Neural progenitor cell (in vitro differentiated cells): ENCODE results near the gene TRMT1. TPM values are rescaled to one million over a fixed set of nuclear protein-coding genes. Genes with fewer than 3 reads are reported as not detected.
A peak's percentile ranks its signal among the peaks of the same experiment; 100 is the strongest.

Source experiments
- DNase-seq: peaks from one replicate; pipeline ENCODE4 v3.0.0-alpha.2; 2016; ENCODE audit warnings: low spot score
- H2AFZ ChIP-seq: fragments of 200-600 bp; sonication (generic); replicated peaks from 2 replicates; pipeline ENCODE4 v1.6.1; 2016; ENCODE audit warnings: antibody characterized with exemption
- H3F3A ChIP-seq: fragments of 200-600 bp; sonication (generic); 2 replicates; pipeline ENCODE4 v1.6.1; 2016; ENCODE audit warnings: antibody characterized with exemption, low read depth
- H3K27ac ChIP-seq: fragments of 200-600 bp; sonication (generic); 2 replicates; pipeline ENCODE4 v1.5.1; 2016; ENCODE audit warnings: mild to moderate bottlenecking
- H3K27me3 ChIP-seq: fragments of 200-600 bp; sonication (generic); 2 replicates; pipeline ENCODE4 v1.6.1; 2016; ENCODE audit warnings: mild to moderate bottlenecking, moderate library complexity
- H3K36me3 ChIP-seq: fragments of 200-600 bp; sonication (generic); 2 replicates; pipeline ENCODE4 v1.5.1; 2016
- H3K4me1 ChIP-seq: fragments of 200-600 bp; sonication (generic); 2 replicates; pipeline ENCODE4 v1.6.1; 2016; ENCODE audit warnings: mixed run types
- H3K4me2 ChIP-seq: fragments of 200-600 bp; sonication (generic); 2 replicates; pipeline ENCODE4 v1.6.1; 2016
- H3K4me3 ChIP-seq: fragments of 200-600 bp; sonication (generic); 2 replicates; pipeline ENCODE4 v1.5.1; 2016
- H3K79me2 ChIP-seq: fragments of 200-600 bp; sonication (generic); 2 replicates; pipeline ENCODE4 v1.6.1; 2016; ENCODE audit warnings: low read depth
- H3K9ac ChIP-seq: fragments of 200-600 bp; sonication (generic); 2 replicates; pipeline ENCODE4 v1.6.1; 2016
- H3K9me3 ChIP-seq: fragments of 200-600 bp; sonication (generic); 2 replicates; pipeline ENCODE4 v1.5.1; 2016; ENCODE audit warnings: low read depth
- H4K20me1 ChIP-seq: fragments of 200-600 bp; sonication (generic); 2 replicates; pipeline ENCODE4 v1.6.1; 2016; ENCODE audit warnings: low read depth
- H3K27ac Mint-ChIP-seq: 3 replicates; pipeline ENCODE4 v1.8.0; 2021; ENCODE audit warnings: mixed read lengths
- H3K27me3 Mint-ChIP-seq: 2 replicates; pipeline ENCODE4 v1.8.0; 2022; ENCODE audit warnings: low read depth, mild to moderate bottlenecking, inconsistent platforms, moderate library complexity, mixed read lengths; ENCODE audit not compliant: insufficient read depth
- H3K36me3 Mint-ChIP-seq: 3 replicates; pipeline ENCODE4 v1.8.0; 2021; ENCODE audit warnings: mixed read lengths
- H3K4me1 Mint-ChIP-seq: 3 replicates; pipeline ENCODE4 v1.8.0; 2021; ENCODE audit warnings: mixed read lengths
- H3K4me3 Mint-ChIP-seq: 3 replicates; pipeline ENCODE4 v1.8.0; 2021; ENCODE audit warnings: mild to moderate bottlenecking, moderate library complexity, mixed read lengths
- H3K9me3 Mint-ChIP-seq: 3 replicates; pipeline ENCODE4 v1.8.0; 2020; ENCODE audit warnings: mixed read lengths
- CTCF ChIP-seq: fragments of 200-600 bp; sonication (generic); IDR thresholded peaks from 2 replicates; pipeline ENCODE4 v1.5.1; 2017; ENCODE audit warnings: antibody characterized with exemption, mild to moderate bottlenecking
- EZH2 ChIP-seq: fragments of 200-600 bp; sonication (generic); IDR thresholded peaks from 2 replicates; pipeline ENCODE4 v1.6.1; 2017; ENCODE audit warnings: antibody characterized with exemption, mild to moderate bottlenecking, moderate library complexity
- EZH2phosphoT487 ChIP-seq: fragments of 200-600 bp; sonication (generic); IDR thresholded peaks from 2 replicates; pipeline ENCODE4 v1.6.1; 2017; ENCODE audit warnings: antibody characterized with exemption
- total RNA-seq: library from RNA; depleted of rRNA; stranded (reverse); fragments of >200 nt; gene quantifications from 2 replicates; pipeline ENCODE4 v1.2.3, GENCODE V29; 2015; ENCODE audit warnings: low replicate concordance

The TRMT1 gene
- total RNA-seq, 1 donor from 2014 or later: 30.2 TPM

DNA sequence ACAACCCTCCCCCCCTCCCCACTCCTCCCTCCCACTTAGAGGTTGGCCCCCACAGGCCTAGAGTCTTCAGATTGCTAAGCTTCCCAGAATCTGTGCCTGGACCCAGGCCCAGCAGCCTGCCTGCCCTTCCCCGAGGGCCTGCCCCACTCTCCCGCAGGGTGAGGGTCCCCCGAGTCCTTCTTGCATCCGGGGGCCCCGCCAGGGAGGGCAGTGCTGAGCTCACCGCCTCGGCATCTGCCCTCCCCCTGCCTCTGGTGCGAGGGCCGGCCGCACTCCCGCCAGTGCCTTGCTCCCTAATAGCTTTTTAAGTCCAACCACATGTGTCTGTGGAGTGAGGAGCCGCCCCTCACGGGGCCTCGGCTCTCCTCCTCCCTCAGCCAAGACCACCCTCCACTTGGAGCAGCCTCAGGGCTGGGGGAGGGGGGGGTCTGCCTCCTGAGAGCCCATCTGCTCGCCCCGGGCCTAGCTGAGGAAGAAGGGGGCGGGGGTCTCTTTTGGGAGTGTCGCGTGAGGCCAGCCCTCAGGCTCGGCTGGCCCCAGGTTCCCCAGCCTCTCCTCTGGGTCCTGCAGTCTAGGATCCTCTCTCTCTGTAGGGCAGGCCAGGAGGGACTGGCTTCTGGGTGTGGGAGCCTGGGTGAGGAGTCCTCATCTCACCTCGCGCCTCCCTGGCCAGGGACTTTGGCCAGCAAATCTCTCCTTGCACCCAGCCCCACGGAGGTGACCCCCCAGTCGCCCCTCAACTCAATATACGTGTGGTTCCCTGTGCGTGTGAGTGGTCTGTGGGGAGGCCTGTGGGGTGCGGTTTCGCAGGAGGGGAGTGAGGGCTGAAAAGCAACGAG, 61.1 kb downstream of the TRMT1 start:
- H3F3A ChIP-seq: peaks cover 29% of the 10 kb centered on the region
- H3K4me1 ChIP-seq: peaks cover 85% of the 10 kb centered on the region
- H3K36me3 ChIP-seq: no peaks in the 10 kb centered on the region
- peak; percentile 75 for DNase-seq
- Mint-ChIP-seq H3K4me3 (peak overlapping the region; percentile 50), H3K27me3 (peaks cover 84% of the 10 kb centered on the region), H3K27ac (no peak overlapping the region), H3K4me1 (peaks cover 51% of the 10 kb centered on the region), H3K36me3 (no peaks in the 10 kb centered on the region), H3K9me3 (peaks cover 3% of the 10 kb centered on the region)
- no peaks in the 10 kb centered on the region for H3K79me2 ChIP-seq
- no peaks in the 10 kb centered on the region for H3K9me3 ChIP-seq
- peaks cover 98% of the 10 kb centered on the region for H3K27me3 ChIP-seq
- H3K9ac ChIP-seq: no peak overlapping the region
- TF ChIP-seq CTCF (peak; percentile 20), EZH2phosphoT487 (no peak), EZH2 (peak; percentile 44)
- no peak overlapping the region for H2AFZ ChIP-seq
- peak overlapping the region; percentile 72 for H3K4me2 ChIP-seq
- peak overlapping the region; percentile 27 for H3K4me3 ChIP-seq
- no peak overlapping the region for H3K27ac ChIP-seq
- peaks cover 86% of the 10 kb centered on the region for H4K20me1 ChIP-seq

Other genes with a start within 250 kb of the TRMT1 start
- gene DNASE2, start 235.3 kb downstream of the TRMT1 start, total RNA-seq: 8.7 and 16.5 TPM in 2 replicates
- gene KLF1, start 229.5 kb downstream of the TRMT1 start, total RNA-seq: 0.43 and 0.64 TPM in 2 replicates
- 39.5 and 75.0 TPM in 2 replicates for gene GCDH, start 225.6 kb downstream of the TRMT1 start, total RNA-seq
- 1.8 and 6.4 TPM in 2 replicates for gene SYCE2, start 197.4 kb downstream of the TRMT1 start, total RNA-seq
- gene FARSA, start 183.0 kb downstream of the TRMT1 start, total RNA-seq: 21.4 and 51.6 TPM in 2 replicates
- 437 and 569 TPM in 2 replicates for gene CALR, start 178.1 kb downstream of the TRMT1 start, total RNA-seq
- 37.7 and 54.9 TPM in 2 replicates for gene RAD23A, start 170.9 kb downstream of the TRMT1 start, total RNA-seq
- 17.1 and 42.2 TPM in 2 replicates for gene GADD45GIP1, start 159.5 kb downstream of the TRMT1 start, total RNA-seq
- 0.06 and 0.07 TPM in 2 replicates for gene DAND5, start 147.2 kb downstream of the TRMT1 start, total RNA-seq
- 0.06 TPM in 2 replicates for gene NFIX, start 121.3 kb downstream of the TRMT1 start, total RNA-seq
- 0.88 and 2.2 TPM in 2 replicates for gene LYL1, start 13.9 kb downstream of the TRMT1 start, total RNA-seq
- gene NACC1, start 1.5 kb upstream of the TRMT1 start, total RNA-seq: 34.7 and 108 TPM in 2 replicates
- 36.5 and 51.2 TPM in 2 replicates for gene STX10, start 33.6 kb upstream of the TRMT1 start, total RNA-seq
- gene IER2, start 33.7 kb upstream of the TRMT1 start, total RNA-seq: 13.7 and 55.4 TPM in 2 replicates